Natural killer cell (primary cell): ENCODE data around the gene CER1. TPM values are rescaled to one million over a fixed set of nuclear protein-coding genes. Genes with fewer than 3 reads are reported as not detected.

ENCODE experiments used
- ATAC-seq, 3 donors: fragments of 150-1000 bp in 2 of 3; fragments of 200-7000 bp in 1 of 3; cut with Tn5 transposase; 1 replicate in 1 of 3; 2 replicates in 2 of 3; pipeline ENCODE4 v1.10.0; 2021; ENCODE audit warnings: mild to moderate bottlenecking in 2 of 3, moderate library complexity in 2 of 3
- DNase-seq, 2 donors: peaks; one replicate each; pipeline versions ENCODE4 v3.0.0 to v3.0.0-alpha.2; 2013 to 2021; ENCODE audit warnings: mixed read lengths in 1 of 2
- H3K27ac ChIP-seq: one replicate; pipeline ENCODE4 v1.5.1; 2013; ENCODE audit warnings: mild to moderate bottlenecking, low read length
- H3K27me3 ChIP-seq: one replicate; pipeline ENCODE4 v1.6.1; 2013; ENCODE audit warnings: low read length; ENCODE audit not compliant: control insufficient read depth, insufficient read depth
- H3K36me3 ChIP-seq: one replicate; pipeline ENCODE4 v1.6.1; 2013; ENCODE audit warnings: low read length; ENCODE audit not compliant: control insufficient read depth, insufficient read depth
- H3K4me1 ChIP-seq: one replicate; pipeline ENCODE4 v1.6.1; 2013; ENCODE audit warnings: low read length; ENCODE audit not compliant: control insufficient read depth, insufficient read depth
- H3K4me3 ChIP-seq: one replicate; pipeline ENCODE4 v1.5.1; 2013; ENCODE audit warnings: low read length
- H3K9me3 ChIP-seq: one replicate; pipeline ENCODE4 v1.6.1; 2013; ENCODE audit warnings: low read length; ENCODE audit not compliant: control insufficient read depth, insufficient read depth
- H3K27ac Mint-ChIP-seq, 2 donors: one replicate each; pipeline ENCODE4 v1.8.0; 2022; ENCODE audit warnings: mild to moderate bottlenecking in 2 of 2, mixed read lengths in 2 of 2, moderate library complexity in 1 of 2
- H3K27me3 Mint-ChIP-seq, 2 donors: one replicate each; pipeline ENCODE4 v1.8.0; 2022; ENCODE audit warnings: low read depth in 2 of 2, mixed read lengths in 2 of 2
- H3K36me3 Mint-ChIP-seq: one replicate; pipeline ENCODE4 v1.8.0; 2022; ENCODE audit warnings: mixed read lengths
- H3K4me1 Mint-ChIP-seq, 2 donors: one replicate each; pipeline ENCODE4 v1.8.0; 2022; ENCODE audit warnings: mixed read lengths in 2 of 2
- H3K4me3 Mint-ChIP-seq: one replicate; pipeline ENCODE4 v1.8.0; 2022; ENCODE audit warnings: mild to moderate bottlenecking, moderate library complexity, mixed read lengths
- H3K9me3 Mint-ChIP-seq, 2 donors: one replicate each; pipeline ENCODE4 v1.8.0; 2022; ENCODE audit warnings: mixed read lengths in 2 of 2
- WGBS: methylation state at CpG from one replicate; pipeline ENCODE4 v1.1.7; 2013; ENCODE audit warnings: missing lambda C conversion rate; ENCODE audit not compliant: insufficient coverage; 5-methylcytosine and 5-hydroxymethylcytosine counted together
- intact Hi-C: fragments of 100-400 bp; cut with micrococcal nuclease; formaldehyde crosslinking; loops from one replicate; pipeline ENCODE4 v1.14.2; 2022
- total RNA-seq, 4 donors: library from RNA; stranded (reverse); fragments of 120-200 nt in 1 of 4; gene quantifications; one replicate each; pipeline versions ENCODE4 v1.2.3 to v1.2.4, GENCODE V29; 2013 to 2022
- TF ChIP-seq, protein P1 (sequence below): fragments of 200-600 bp; IDR thresholded peaks from one replicate; pipeline ENCODE4 v1.8.0; 2022; ENCODE audit warnings: antibody characterized with exemption

Gene CER1
- total RNA-seq, 3 donors from 2014 or later (not counting 1 experiment from before 2014, with no cell fraction given) = not detected

- Mint-ChIP-seq H3K27ac (no peak overlapping the region), H3K36me3 (no peaks in the 10 kb centered on the region), H3K9me3 (no peaks in the 10 kb centered on the region), H3K4me1 (no peaks in the 10 kb centered on the region), H3K4me3 (no peak overlapping the region), H3K27me3 (peaks cover 7 to 8% of the 10 kb centered on the region in 2 donors)
- TF ChIP-seq, protein P1, sequence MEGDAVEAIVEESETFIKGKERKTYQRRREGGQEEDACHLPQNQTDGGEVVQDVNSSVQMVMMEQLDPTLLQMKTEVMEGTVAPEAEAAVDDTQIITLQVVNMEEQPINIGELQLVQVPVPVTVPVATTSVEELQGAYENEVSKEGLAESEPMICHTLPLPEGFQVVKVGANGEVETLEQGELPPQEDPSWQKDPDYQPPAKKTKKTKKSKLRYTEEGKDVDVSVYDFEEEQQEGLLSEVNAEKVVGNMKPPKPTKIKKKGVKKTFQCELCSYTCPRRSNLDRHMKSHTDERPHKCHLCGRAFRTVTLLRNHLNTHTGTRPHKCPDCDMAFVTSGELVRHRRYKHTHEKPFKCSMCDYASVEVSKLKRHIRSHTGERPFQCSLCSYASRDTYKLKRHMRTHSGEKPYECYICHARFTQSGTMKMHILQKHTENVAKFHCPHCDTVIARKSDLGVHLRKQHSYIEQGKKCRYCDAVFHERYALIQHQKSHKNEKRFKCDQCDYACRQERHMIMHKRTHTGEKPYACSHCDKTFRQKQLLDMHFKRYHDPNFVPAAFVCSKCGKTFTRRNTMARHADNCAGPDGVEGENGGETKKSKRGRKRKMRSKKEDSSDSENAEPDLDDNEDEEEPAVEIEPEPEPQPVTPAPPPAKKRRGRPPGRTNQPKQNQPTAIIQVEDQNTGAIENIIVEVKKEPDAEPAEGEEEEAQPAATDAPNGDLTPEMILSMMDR = no peak
- no peaks in the 10 kb centered on the region for H3K9me3 ChIP-seq
- H3K27ac ChIP-seq = no peak overlapping the region
- DNase-seq = no peak
- ATAC-seq = no peak
- intact Hi-C loops = no loop called here
- no peaks in the 10 kb centered on the region for H3K4me1 ChIP-seq
- peaks cover 2% of the 10 kb centered on the region for H3K27me3 ChIP-seq
- WGBS = no CpG with 5 or more reads among the region's 1 CpG
- H3K36me3 ChIP-seq = no peaks in the 10 kb centered on the region
- no peak overlapping the region for H3K4me3 ChIP-seq
Observed at GRCh38 chr9:14760060-14760459, 37.5 kb upstream of the CER1 start.

- ATAC-seq = no peak
- TF ChIP-seq, protein P1 = no peak
- H3K27ac Mint-ChIP-seq = no peak overlapping the region
- intact Hi-C loops = loop anchor here (10.0 kb wide), 1 partner anchor 61 kb away; the partner anchor contains the start of gene ZDHHC21
- H3K4me3 ChIP-seq = no peak overlapping the region
- no peaks in the 10 kb centered on the region for H3K9me3 Mint-ChIP-seq
- H3K27ac ChIP-seq = no peak overlapping the region
- WGBS = 100% methylated on average over 1 of the region's 1 CpG
- no peaks in the 10 kb centered on the region for H3K27me3 ChIP-seq
- H3K27me3 Mint-ChIP-seq = peaks cover 7 to 18% of the 10 kb centered on the region in 2 donors
- no peaks in the 10 kb centered on the region for H3K36me3 Mint-ChIP-seq
- no peak overlapping the region for H3K4me3 Mint-ChIP-seq
- H3K36me3 ChIP-seq = no peaks in the 10 kb centered on the region
- H3K4me1 ChIP-seq = no peaks in the 10 kb centered on the region
- H3K9me3 ChIP-seq = no peaks in the 10 kb centered on the region
- no peak for DNase-seq
- H3K4me1 Mint-ChIP-seq = no peaks in the 10 kb centered on the region
Observed at GRCh38 chr9:14756291-14756690, 33.8 kb upstream of the CER1 start.

DNA sequence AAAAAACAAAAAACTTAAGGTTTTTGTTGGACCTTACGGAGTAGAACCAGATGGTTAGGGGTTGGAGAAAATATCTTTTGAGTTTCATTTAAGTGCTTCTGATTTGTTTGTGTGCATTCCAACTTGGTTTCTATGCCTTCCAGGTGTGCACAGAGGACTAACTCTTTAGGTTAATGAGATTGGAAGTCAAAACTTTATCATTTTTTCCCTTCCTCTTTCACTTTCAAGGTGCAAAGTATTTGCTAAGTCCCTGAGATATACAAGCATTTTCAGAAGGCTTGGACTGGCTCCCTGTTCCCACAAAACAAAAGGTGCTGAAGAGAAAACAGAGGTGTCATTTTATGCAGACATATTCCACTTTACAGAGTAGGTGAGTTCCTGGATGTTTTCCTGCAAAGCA is 30.3 kb upstream of the CER1 start:
- H3K36me3 Mint-ChIP-seq = no peaks in the 10 kb centered on the region
- no peak overlapping the region for H3K27ac Mint-ChIP-seq
- H3K4me1 ChIP-seq = no peaks in the 10 kb centered on the region
- H3K4me3 Mint-ChIP-seq = no peak overlapping the region
- H3K4me3 ChIP-seq = no peak overlapping the region
- intact Hi-C loops = loop anchor here (10.0 kb wide), 1 partner anchor 58 kb away; the partner anchor contains the start of gene ZDHHC21
- H3K4me1 Mint-ChIP-seq = no peaks in the 10 kb centered on the region
- ATAC-seq (no peak), DNase-seq (no peak)
- peaks cover 6 to 47% of the 10 kb centered on the region in 2 donors for H3K27me3 Mint-ChIP-seq
- TF ChIP-seq, protein P1 = no peak
- H3K27ac ChIP-seq = no peak overlapping the region
- no peaks in the 10 kb centered on the region for H3K27me3 ChIP-seq
- no peaks in the 10 kb centered on the region for H3K36me3 ChIP-seq
- no peaks in the 10 kb centered on the region for H3K9me3 ChIP-seq
- 70% methylated on average over 1 of the region's 1 CpG for WGBS
- no peaks in the 10 kb centered on the region for H3K9me3 Mint-ChIP-seq

DNA sequence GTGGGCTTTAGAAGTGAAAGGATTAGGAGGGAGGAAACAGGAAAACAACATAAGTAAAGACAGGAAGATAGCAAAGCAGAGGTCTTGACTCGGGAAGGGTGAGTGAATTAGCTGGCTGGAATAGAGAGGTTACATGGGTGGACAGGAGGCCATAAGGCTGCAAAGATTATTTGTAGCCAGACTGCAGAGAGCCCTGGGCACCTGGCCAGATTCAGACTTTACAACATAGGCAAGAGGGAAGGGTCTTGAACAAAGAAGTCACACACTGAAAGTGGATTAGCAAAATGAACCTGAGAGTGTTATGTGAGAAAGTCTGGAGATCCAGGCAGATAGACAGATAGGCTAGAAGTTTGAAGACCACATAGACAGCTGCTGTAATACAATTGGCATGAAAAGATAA is 29.7 kb upstream of the CER1 start:
- ATAC-seq = no peak
- H3K4me1 Mint-ChIP-seq = no peaks in the 10 kb centered on the region

More for the DNA sequence above, 29.7 kb upstream of the CER1 start:
- H3K4me3 ChIP-seq = no peak overlapping the region
- H3K36me3 Mint-ChIP-seq = no peaks in the 10 kb centered on the region
- no peaks in the 10 kb centered on the region for H3K27me3 ChIP-seq
- intact Hi-C loops = loop anchor here (10.0 kb wide), 1 partner anchor 57 kb away; the partner anchor contains the start of gene ZDHHC21
- no peak overlapping the region for H3K27ac ChIP-seq
- WGBS = 74% methylated on average over 1 of the region's 1 CpG
- H3K9me3 ChIP-seq = no peaks in the 10 kb centered on the region
- no peaks in the 10 kb centered on the region for H3K36me3 ChIP-seq
- H3K4me3 Mint-ChIP-seq = no peak overlapping the region
- DNase-seq = no peak
- no peak overlapping the region for H3K27ac Mint-ChIP-seq
- H3K9me3 Mint-ChIP-seq = no peaks in the 10 kb centered on the region
- TF ChIP-seq, protein P1 = no peak
- peaks cover 6 to 47% of the 10 kb centered on the region in 2 donors for H3K27me3 Mint-ChIP-seq
- H3K4me1 ChIP-seq = no peaks in the 10 kb centered on the region
